Stimulated activated CD4-positive, alpha-beta T cell treated with anti-CD3 and anti-CD28 coated beads, Interleukin-4, amount 100 ng/mL, for 48 hours (primary cell): ENCODE results near the gene NEK2.
"Not testable (repeated sequence)": the region's sequence is repeated elsewhere in the genome, so short reads cannot be mapped to it uniquely, and the experiment has no call there.

Experiments used
- DNase-seq, 2 donors: peaks; one replicate each; pipeline ENCODE4 v3.0.0-alpha.2; 2020; ENCODE audit warnings: low read depth in 2 of 2

Gene NEK2

GRCh38 chr1:211632808-211633523 lies 42.5 kb downstream of the NEK2 start:
- no peak for DNase-seq

GRCh38 chr1:211632117-211632807 lies 43.2 kb downstream of the NEK2 start:
- no peak for DNase-seq

GRCh38 chr1:211631168-211631567 lies 44.3 kb downstream of the NEK2 start:
- no peak for DNase-seq

GRCh38 chr1:211630236-211631081 lies 45.0 kb downstream of the NEK2 start:
- DNase-seq = no peak

GRCh38 chr1:211628417-211628816 lies 47.0 kb downstream of the NEK2 start:
- DNase-seq = no peak

GRCh38 chr1:211627259-211627658 lies 48.2 kb downstream of the NEK2 start:
- DNase-seq = no peak

- DNase-seq = not testable (repeated sequence)
Observed at GRCh38 chr1:211625866-211626265, 49.6 kb downstream of the NEK2 start.

- no peak for DNase-seq
Observed at GRCh38 chr1:211625040-211625439, 50.4 kb downstream of the NEK2 start.

- no peak for DNase-seq
Observed at GRCh38 chr1:211623515-211623914, 51.9 kb downstream of the NEK2 start.

GRCh38 chr1:211621447-211622198 lies 53.8 kb downstream of the NEK2 start:
- no peak for DNase-seq

- no peak for DNase-seq
Observed at GRCh38 chr1:211620097-211620496, 55.3 kb downstream of the NEK2 start.

- no peak for DNase-seq
Observed at GRCh38 chr1:211619033-211619996, 56.1 kb downstream of the NEK2 start.

GRCh38 chr1:211616965-211617297 lies 58.5 kb downstream of the NEK2 start:
- DNase-seq = no peak

GRCh38 chr1:211616231-211616964 lies 59.0 kb downstream of the NEK2 start:
- DNase-seq = no peak

GRCh38 chr1:211614615-211615014 lies 60.8 kb downstream of the NEK2 start:
- DNase-seq = no peak

- no peak for DNase-seq
Observed at GRCh38 chr1:211613951-211614350, 61.5 kb downstream of the NEK2 start.

- DNase-seq = no peak
Observed at GRCh38 chr1:211613108-211613947, 62.1 kb downstream of the NEK2 start.

- no peak for DNase-seq
Observed at GRCh38 chr1:211612786-211613107, 62.7 kb downstream of the NEK2 start.
